Panc1 (cell line): ENCODE results near the gene EFTUD2.

ENCODE experiments used
- CTCF ChIP-seq: fragments of 450-650 bp; IDR thresholded peaks from 2 replicates; pipeline ENCODE4 v1.5.1; 2017; ENCODE audit warnings: mild to moderate bottlenecking
- POLR2AphosphoS5 ChIP-seq: IDR thresholded peaks from 2 replicates; pipeline ENCODE4 v1.6.1; 2012; ENCODE audit warnings: mild to moderate bottlenecking, low read depth, low read length, moderate library complexity
- REST ChIP-seq, 2 experiments: IDR thresholded peaks; 2 replicates each; pipeline ENCODE4 v1.6.1; 2011 to 2012; ENCODE audit warnings: low read depth in 2 of 2, control low read depth in 1 of 2, low read length in 1 of 2, mild to moderate bottlenecking in 1 of 2, moderate library complexity in 1 of 2; ENCODE audit not compliant: insufficient read depth in 1 of 2
- SIN3A ChIP-seq: IDR thresholded peaks from 2 replicates; pipeline ENCODE4 v1.6.1; 2012; ENCODE audit warnings: low read depth, mild to moderate bottlenecking, low read length, moderate library complexity, borderline replicate concordance; ENCODE audit not compliant: insufficient read depth
- TCF7L2 ChIP-seq: IDR thresholded peaks from 2 replicates; pipeline ENCODE4 v1.6.1; 2011; ENCODE audit warnings: mild to moderate bottlenecking, low read depth, low read length, inconsistent platforms

- TF ChIP-seq CTCF (no peak), SIN3A (no peak), POLR2AphosphoS5 (no peak), REST (IDR thresholded peaks at IDR 0.05; ENCODE audit: insufficient read depth in 1 of 2, low read depth in 2 of 2, low read length in 1 of 2) (no peak), TCF7L2 (no peak)
Measured at GRCh38 chr17:44908761-44909326, 9.6 kb upstream of the EFTUD2 start.
